Astrocyte of the cerebellum (primary cell): Measurements from ENCODE around the gene FAM120B.

Experiments
- DNase-seq: peaks from one replicate; pipeline ENCODE4 v3.0.0-alpha.2; 2011; ENCODE audit warnings: low read depth
- H3K4me3 ChIP-seq: 2 replicates; pipeline ENCODE4 v1.5.1; 2011; ENCODE audit warnings: mild to moderate bottlenecking, low read depth, low read length, moderate library complexity
- CTCF ChIP-seq: IDR thresholded peaks from 2 replicates; pipeline ENCODE4 v1.5.1; 2012; ENCODE audit warnings: low read length, low read depth, moderate library complexity, mild to moderate bottlenecking; ENCODE audit errors: missing control alignments
- in situ Hi-C: cut with HindIII; loops from 2 replicates; pipeline ENCODE4 v1.10.0; 2017; ENCODE audit warnings: low sequenced_read_pairs

Gene FAM120B

DNA sequence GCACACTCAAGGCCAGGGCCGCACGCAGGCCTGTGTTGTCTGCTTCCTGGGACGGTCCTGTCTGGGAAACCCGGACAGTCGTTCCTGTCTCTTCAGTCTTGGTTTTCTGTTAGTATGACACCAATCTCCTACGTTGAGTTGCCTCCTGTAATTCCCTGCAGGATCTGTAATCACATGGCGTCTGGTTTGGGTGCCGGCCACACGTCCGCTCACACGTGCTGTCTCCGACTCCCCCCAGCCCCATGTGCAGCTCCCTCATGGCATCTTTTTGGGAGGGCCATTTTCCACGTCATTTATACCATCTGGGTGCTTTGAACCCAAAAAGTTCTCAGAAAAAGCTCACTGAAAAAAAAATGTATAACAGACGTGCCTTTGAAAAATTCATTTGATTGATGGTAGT is 38.9 kb upstream of the FAM120B start:
- no peak for TF ChIP-seq CTCF
- in situ Hi-C loops = no loop called here
- H3K4me3 ChIP-seq = no peak overlapping the region
- no peak for DNase-seq

GRCh38 chr6:170268216-170269129 is 38.1 kb upstream of the FAM120B start:
- H3K4me3 ChIP-seq = no peak overlapping the region
- no peak for DNase-seq
- TF ChIP-seq CTCF = no peak
- in situ Hi-C loops = no loop called here

DNA sequence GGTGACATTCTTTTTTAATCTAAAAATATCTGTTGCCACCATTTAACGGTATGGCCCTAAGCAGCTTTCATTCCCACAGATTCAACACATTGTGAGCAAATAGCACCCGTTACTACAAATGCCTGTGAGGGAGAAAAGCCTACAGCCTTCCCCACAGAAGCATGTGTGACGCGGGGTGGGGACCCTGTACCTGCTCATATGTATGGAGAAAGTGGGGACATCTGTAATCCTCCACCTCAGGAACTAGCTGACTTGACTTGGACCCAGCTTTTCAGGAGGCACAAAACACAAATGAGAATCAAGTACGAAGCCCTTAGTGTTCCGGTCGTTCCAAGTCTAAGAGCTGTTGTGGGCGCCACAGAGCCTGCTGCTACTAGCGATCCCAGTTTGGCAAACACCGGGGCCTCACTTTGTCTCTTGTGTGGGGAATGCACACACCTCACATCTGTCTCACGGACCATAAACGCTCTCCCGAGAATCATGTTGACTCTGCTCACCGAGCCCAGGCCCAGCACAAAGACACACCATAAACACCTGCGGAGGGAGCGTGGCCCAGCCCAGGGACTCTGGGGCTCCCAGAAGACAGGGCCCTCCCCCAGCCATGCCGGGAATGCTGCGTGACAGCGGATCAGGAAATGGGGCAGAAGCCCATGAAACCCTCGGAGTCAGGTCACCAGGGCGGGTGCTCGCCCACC is 37.3 kb upstream of the FAM120B start:
- no peak for TF ChIP-seq CTCF
- no peak overlapping the region for H3K4me3 ChIP-seq
- DNase-seq = no peak
- in situ Hi-C loops = no loop called here

DNA sequence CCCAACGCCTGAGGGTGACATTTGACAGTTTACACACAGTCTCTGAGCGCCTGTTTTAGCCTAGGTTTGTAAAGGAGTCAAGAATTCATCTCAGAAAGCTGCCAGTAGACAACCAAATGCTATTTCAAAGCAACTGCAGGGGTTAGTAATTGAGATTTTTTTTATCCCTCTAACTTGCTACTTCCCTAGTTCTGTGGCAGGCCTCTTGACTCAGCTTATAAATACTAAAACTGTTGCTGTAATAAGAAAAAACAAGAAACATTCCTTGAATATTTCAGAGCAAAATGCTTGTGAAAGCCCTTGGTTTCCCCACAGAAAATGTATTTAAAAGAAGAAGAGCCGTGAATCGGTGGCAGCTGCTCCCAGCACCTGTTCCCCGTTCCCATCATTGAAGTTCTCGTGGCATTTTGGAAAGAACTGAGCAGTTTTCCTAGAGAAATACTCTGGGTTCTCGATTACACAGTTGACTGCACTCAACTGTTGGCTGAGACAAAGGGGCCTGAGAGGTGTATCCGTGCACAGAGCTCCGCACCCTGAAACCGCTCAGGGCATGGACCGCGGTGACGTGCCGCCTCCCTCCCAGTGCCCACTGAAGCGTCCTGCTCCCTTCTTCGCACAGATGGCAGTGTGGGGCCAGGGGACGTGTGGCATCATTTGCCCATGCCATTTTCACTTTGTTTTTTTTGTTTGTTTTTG is 36.6 kb upstream of the FAM120B start:
- no peak for TF ChIP-seq CTCF
- DNase-seq = no peak
- no peak overlapping the region for H3K4me3 ChIP-seq
- in situ Hi-C loops = no loop called here

- H3K4me3 ChIP-seq = no peak overlapping the region
- in situ Hi-C loops = no loop called here
- no peak for DNase-seq
- TF ChIP-seq CTCF = no peak
Measured at GRCh38 chr6:170270984-170271593, 35.5 kb upstream of the FAM120B start.

- in situ Hi-C loops = no loop called here
- DNase-seq = no peak
- no peak overlapping the region for H3K4me3 ChIP-seq
- no peak for TF ChIP-seq CTCF
Measured at GRCh38 chr6:170271771-170272314, 34.7 kb upstream of the FAM120B start.
